GM18873 (cell line): ENCODE data around the gene RND3.

Experiments used
- ATAC-seq: cut with Tn5 transposase; IDR thresholded peaks from one replicate; pipeline ENCODE4 v1.9.1; 2021; ENCODE audit warnings: mild to moderate bottlenecking, moderate library complexity, moderate number of reproducible peaks; ENCODE audit not compliant: unreplicated experiment, low FRiP score

Gene RND3

GRCh38 chr2:150487537-150488429 lies at the start of gene RND3:
RND3 (minus strand) TSS chr2:150487667; CDS start chr2:150487417, 250 bp downstream.
- ATAC-seq, result peak; percentile 63

GRCh38 chr2:150535176-150535575 lies 47.7 kb upstream of the RND3 start:
- ATAC-seq, result no peak

- no peak for ATAC-seq
Measured at GRCh38 chr2:150532879-150533278, 45.4 kb upstream of the RND3 start.

- ATAC-seq, result no peak
Measured at GRCh38 chr2:150532020-150532419, 44.6 kb upstream of the RND3 start.

- no peak for ATAC-seq
Measured at GRCh38 chr2:150531591-150531990, 44.1 kb upstream of the RND3 start.

GRCh38 chr2:150530168-150530567 lies 42.7 kb upstream of the RND3 start:
- no peak for ATAC-seq

- peak; percentile 90 for ATAC-seq
Measured at GRCh38 chr2:150528861-150529801, 41.7 kb upstream of the RND3 start.

GRCh38 chr2:150526827-150527226 lies 39.4 kb upstream of the RND3 start:
- ATAC-seq, result no peak

- ATAC-seq, result no peak
Measured at GRCh38 chr2:150526006-150526405, 38.5 kb upstream of the RND3 start.

- no peak for ATAC-seq
Measured at GRCh38 chr2:150522269-150522668, 34.8 kb upstream of the RND3 start.

- peak; percentile 70 for ATAC-seq
Measured at GRCh38 chr2:150520887-150521664, 33.6 kb upstream of the RND3 start.

- ATAC-seq, result no peak
Measured at GRCh38 chr2:150520033-150520432, 32.6 kb upstream of the RND3 start.

- ATAC-seq, result no peak
Measured at GRCh38 chr2:150517951-150518680, 30.6 kb upstream of the RND3 start.

- ATAC-seq, result no peak
Measured at GRCh38 chr2:150513647-150514046, 26.2 kb upstream of the RND3 start.

- ATAC-seq, result no peak
Measured at GRCh38 chr2:150508497-150509137, 21.1 kb upstream of the RND3 start.

GRCh38 chr2:150507071-150507470 lies 19.6 kb upstream of the RND3 start:
- no peak for ATAC-seq

- ATAC-seq, result no peak
Measured at GRCh38 chr2:150505178-150505577, 17.7 kb upstream of the RND3 start.

- ATAC-seq, result no peak
Measured at GRCh38 chr2:150495993-150496627, 8.6 kb upstream of the RND3 start.

- no peak for ATAC-seq
Measured at GRCh38 chr2:150495001-150495400, 7.5 kb upstream of the RND3 start.
